HG03139 (cell line): ENCODE results near the gene SYNE3.

Experiments used
- ATAC-seq: cut with Tn5 transposase; IDR thresholded peaks from one replicate; pipeline ENCODE4 v1.9.1; 2021; ENCODE audit not compliant: unreplicated experiment

Gene SYNE3

GRCh38 chr14:95516554-95517181, at the start of gene SYNE3:
TSS of gene SYNE3 (minus strand) at chr14:95516650. CDS start at chr14:95475821, 40,829 bp downstream.
- peak; percentile 29 for ATAC-seq

GRCh38 chr14:95564060-95564459, 47.6 kb upstream of the SYNE3 start:
- no peak for ATAC-seq

GRCh38 chr14:95562892-95563685, 46.6 kb upstream of the SYNE3 start:
- ATAC-seq = no peak

DNA sequence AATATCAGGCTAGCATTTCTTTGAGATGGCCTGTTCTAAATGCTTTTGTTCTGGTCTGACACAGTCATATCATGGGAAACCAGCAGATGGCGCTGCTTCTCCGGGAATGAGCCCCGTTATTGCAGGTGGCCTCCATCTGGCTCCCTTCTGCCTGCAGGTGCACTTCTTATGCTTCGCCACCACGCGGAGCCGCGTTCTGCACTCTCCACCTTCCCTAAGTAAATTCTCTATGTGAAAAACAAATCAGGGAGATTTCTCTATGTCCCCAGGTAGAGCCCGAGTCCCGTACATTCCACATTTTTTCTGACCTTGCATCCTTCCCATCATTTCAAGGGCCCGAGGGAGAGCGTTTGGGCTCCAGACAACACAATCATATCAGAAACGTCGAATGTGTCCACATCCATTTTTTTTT, 44.6 kb upstream of the SYNE3 start:
- ATAC-seq = peak; percentile 89

- ATAC-seq = no peak
These were observed 42.8 kb upstream of the SYNE3 start for GRCh38 chr14:95559203-95559602.

DNA sequence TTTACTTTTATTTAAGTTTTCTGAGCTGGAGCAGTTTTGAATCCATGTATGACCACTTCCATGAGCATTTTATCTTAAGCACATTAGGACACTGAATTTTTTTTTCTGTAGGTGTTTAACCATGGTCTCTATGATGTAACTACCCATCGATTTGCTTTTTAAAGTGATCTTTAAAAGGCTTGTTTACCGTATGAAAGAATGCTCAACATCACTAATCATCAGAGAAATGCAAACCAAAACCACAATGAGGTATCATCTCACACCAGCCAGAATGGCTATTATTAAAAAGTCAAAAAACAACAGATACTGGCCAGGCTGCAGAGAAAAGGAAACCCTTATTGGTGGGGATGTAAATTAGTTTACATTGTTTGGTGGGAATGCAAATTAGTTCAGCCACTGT, 41.4 kb upstream of the SYNE3 start:
- no peak for ATAC-seq

DNA sequence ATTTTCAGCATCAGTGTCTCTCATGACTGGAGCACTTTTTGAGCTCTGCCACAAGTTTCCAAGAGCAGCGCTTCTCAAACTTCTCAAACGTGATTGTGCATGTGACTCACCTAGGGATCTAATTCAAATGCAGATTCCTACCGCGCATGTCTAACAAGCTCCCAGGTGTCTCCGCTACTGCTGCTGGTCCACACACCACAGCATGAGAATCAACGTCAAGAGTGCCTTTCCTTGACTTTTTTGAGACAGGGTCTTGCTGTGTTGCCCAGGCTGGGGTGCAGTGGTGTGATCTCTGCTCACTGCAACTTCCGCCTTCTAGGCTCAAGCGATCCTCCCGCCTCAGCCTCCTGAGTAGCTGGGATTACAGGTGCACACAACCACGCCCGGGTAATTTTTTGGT, 40.8 kb upstream of the SYNE3 start:
- ATAC-seq = no peak

GRCh38 chr14:95555053-95555452, 38.6 kb upstream of the SYNE3 start:
- ATAC-seq = no peak

- ATAC-seq = no peak
These were observed 36.7 kb upstream of the SYNE3 start for GRCh38 chr14:95553141-95553540.

- no peak for ATAC-seq
These were observed 35.0 kb upstream of the SYNE3 start for GRCh38 chr14:95551435-95551834.

GRCh38 chr14:95549656-95550585, 33.5 kb upstream of the SYNE3 start:
- no peak for ATAC-seq

DNA sequence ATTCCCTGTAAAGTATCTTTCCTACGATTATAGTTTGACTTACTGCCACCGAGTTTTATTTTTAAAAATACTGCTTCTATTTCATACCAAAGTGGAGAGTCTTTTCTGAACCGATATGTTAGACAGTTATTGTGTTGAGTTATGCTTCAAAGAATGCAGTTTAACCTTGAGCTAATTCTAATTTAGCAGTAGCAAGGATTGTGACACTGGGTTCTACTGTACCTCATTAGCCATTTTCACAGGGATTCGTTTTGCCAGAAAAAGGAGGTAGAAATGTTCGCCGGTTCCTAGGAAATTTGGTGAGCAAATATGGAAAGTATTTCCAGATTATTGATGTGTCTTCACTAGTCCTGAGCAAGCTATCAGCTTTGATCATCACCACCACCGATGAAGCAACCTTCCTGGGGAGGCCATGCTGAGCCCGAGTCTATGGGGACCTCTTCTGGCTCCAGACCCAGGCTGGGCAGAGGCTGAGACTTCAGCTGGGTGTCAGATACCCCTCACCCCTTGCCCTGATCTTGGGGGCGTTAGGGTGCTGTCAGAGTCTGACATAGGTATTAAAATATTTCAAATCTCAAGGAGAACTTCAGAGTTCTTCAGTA, 32.0 kb upstream of the SYNE3 start:
- ATAC-seq = no peak

DNA sequence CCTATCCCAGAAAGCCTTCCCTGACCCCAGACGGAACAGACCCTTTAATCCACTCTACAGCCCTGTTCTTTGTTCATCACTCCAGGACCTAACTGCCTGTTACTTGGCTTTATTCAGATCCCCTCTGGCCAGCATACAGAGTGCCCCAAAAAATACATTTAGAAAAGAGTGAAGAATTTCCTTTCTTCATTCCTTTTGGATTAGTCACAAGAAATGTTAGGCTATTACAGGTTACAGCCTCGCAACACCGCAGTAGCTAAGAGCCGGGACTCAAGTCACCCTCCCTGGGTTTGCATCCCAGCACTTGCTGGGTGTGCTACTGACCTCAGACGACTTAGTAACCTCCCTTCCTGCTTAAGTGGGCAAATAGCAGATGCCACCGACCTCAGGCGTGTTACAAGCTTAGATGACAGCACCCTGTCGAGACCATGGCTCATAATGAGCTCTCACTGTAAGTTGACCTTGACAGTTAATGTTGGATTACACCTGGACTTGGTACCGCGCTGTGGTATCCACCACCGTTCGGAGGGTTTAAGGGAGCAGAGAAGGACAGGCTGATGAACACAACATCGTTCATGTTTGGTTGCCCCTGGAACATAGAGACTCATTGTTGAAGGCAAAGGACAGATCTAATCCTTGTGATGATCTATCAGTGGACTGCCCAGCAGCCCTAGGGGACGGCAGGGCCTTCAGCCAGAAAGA, 31.3 kb upstream of the SYNE3 start:
- ATAC-seq = no peak

DNA sequence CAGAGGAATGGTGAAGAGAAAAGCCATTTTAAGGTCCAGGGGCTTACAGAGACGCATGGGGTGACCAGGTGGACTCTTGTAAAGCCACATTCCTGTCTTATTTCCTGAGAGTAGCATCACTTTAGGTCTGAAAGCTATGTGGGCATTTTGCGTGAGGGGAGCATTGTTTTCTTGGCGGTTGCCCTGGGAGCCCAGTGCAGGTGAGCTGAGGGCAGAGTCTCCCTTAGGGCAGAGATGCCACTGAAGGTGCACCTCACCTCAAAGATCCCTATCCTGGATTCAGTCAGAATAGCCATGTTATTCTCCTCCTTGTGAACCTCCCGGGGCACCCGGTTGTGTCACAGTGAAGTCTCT, 30.8 kb upstream of the SYNE3 start:
- no peak for ATAC-seq

GRCh38 chr14:95545515-95546168, 29.2 kb upstream of the SYNE3 start:
- ATAC-seq = no peak

GRCh38 chr14:95544588-95544987, 28.1 kb upstream of the SYNE3 start:
- ATAC-seq = no peak

DNA sequence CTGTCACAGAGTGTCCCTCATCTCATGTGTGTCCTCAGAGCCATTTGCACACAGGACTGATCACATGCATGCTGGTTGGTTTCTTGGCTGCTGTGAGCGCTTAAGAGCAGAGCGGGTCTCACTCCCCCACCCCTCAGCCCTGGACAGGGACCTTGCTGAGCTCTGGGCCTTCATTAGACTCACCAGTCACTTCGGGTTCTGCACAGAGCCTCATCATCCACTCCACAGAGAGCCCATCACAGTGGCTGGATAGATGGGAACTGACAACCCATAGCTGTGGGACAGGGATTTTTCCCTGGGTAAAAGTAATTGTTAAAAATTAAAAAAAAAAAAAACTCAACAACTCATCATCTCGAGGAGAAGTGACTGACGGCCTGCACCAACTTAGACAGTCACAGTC, 26.6 kb upstream of the SYNE3 start:
- no peak for ATAC-seq

- no peak for ATAC-seq
These were observed 25.8 kb upstream of the SYNE3 start for GRCh38 chr14:95541932-95542930.

DNA sequence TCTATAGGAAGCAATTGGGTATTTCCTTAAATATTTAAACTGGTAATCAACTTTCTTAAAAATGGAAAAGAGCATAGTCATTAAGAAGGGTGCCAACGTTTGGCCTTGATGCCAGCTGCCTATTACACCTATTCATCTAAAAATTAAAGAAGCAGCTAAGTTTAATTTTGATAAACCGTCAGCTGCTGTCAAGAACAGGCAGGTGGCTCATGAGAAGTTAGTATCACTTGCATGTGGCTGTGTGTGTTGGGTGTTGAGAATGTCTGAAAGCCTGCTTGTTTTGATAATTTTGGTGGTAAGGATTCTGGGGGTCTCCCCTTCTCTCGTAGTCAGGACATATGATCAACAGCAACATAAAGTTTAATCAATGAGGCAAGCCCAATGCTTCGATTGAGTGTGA, 24.9 kb upstream of the SYNE3 start:
- ATAC-seq = no peak
